ENCODE measurements around the gene AMPD3.

DNA sequence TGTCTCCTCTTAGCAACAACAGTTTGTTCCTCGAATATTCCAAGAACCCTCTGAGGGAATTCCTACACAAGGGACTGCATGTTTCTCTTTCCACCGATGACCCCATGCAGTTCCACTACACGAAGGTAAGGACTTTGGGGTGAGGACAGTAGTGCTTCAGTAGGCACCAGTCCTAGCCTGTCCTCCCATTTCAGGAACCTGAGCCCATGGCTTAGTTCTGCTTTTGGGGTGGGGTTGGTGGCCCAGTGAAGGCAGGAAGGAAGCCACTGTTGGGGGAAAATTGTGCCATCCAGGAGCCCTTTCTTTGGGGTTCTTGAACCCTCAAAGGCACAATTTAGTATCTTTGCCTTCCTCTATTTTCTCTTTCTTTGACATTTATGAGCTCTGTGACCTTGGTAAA is 47.7 kb downstream of the AMPD3 start:
- TF ChIP-seq CTCF (optimal IDR thresholded peaks at IDR 0.05 in 1 of 3, IDR thresholded peaks at IDR 0.05 in 1 of 3, conservative IDR thresholded peaks at IDR 0.05 in 1 of 3; ENCODE audit: extremely low read depth in 1 of 3, insufficient read depth in 2 of 3, low read length in 3 of 3) = no peak
- TF ChIP-seq EZH2 (IDR thresholded peaks at IDR 0.05; ENCODE audit: low read length) = no peak

Measured in keratinocyte (primary cell).